ENCODE measurements around the gene MAGEF1. TPM values are rescaled to one million over a fixed set of nuclear protein-coding genes. Genes with fewer than 3 reads are reported as not detected.

The MAGEF1 gene
- total and polyA plus RNA-seq, 10 of the 15 experiments (the other 5 are each of a cell fraction or from before 2014, with no cell fraction given): 2.3 to 62.2 (median 27.1) TPM

GRCh38 chr3:184726497-184726896 lies 14.6 kb upstream of the MAGEF1 start:
- ChIA-PET CTCF (interaction anchor here (0.6 to 2.2 kb wide), 19 partner anchors 7 to 1598 kb away, joined by 3 to 7 read pairs (median 4); partner anchors contain the start of gene MAGEF1), POLR2A (no interaction called here), RAD21 (ENCODE audit: unreplicated experiment) (interaction anchor here (1.0 to 1.4 kb wide), 3 partner anchors 51 to 165 kb away, joined by 3 to 7 read pairs (median 4); partner anchors contain the start of gene EPHB3), SMC1A (ENCODE audit: uncharacterized antibody, unreplicated experiment) (no interaction called here)
- Histone ChIP-seq H2AFZ (ENCODE audit: control insufficient read depth, low read depth, low read length) (no peak overlapping the region), H3K4me1 (ENCODE audit: control insufficient read depth, insufficient read depth, low read length) (no peaks in the 10 kb centered on the region), H3K36me3 (ENCODE audit: control insufficient read depth in 2 of 2, insufficient read depth in 2 of 2, low read length in 1 of 2) (no peaks in the 10 kb centered on the region), H3K9me3 (replicated peaks; ENCODE audit: control insufficient read depth, insufficient read depth, low read length) (no peaks in the 10 kb centered on the region), H3K9ac (ENCODE audit: control insufficient read depth, insufficient read depth, low read length) (no peak overlapping the region), H3K4me2 (ENCODE audit: control insufficient read depth, insufficient read depth) (no peak overlapping the region), H3K27ac (ENCODE audit: control insufficient read depth, insufficient read depth) (no peak overlapping the region), H4K20me1 (ENCODE audit: control insufficient read depth, insufficient read depth) (no peaks in the 10 kb centered on the region), H3K4me3 (no peak overlapping the region), H3K27me3 (replicated peaks in 1 of 2; ENCODE audit: control insufficient read depth in 2 of 2, insufficient read depth in 2 of 2, low read length in 1 of 2) (no peaks in the 10 kb centered on the region; a peak in 1 of 4 replicates), H3K79me2 (ENCODE audit: control insufficient read depth, insufficient read depth, low read length) (no peaks in the 10 kb centered on the region)
- in situ Hi-C loops (cut with MboI) (no loop called here), intact Hi-C loops (cut with micrococcal nuclease; ENCODE audit: unreplicated experiment) (loop anchor here (2.0 kb wide), 1 partner anchor 50 kb away; no protein-coding TSS in a partner anchor)
- DNase-seq (ENCODE audit: low read depth, low spot score): no peak
- no peak for TF ChIP-seq CREM (IDR thresholded peaks at IDR 0.05; ENCODE audit: low read depth)
- TF ChIP-seq EED (IDR thresholded peaks at IDR 0.05; ENCODE audit: low read depth): no peak
- no peak for TF ChIP-seq SUPT20H (IDR thresholded peaks at IDR 0.05; ENCODE audit: borderline replicate concordance, control insufficient read depth, low read depth, low read length)
- TF ChIP-seq MXI1 (IDR thresholded peaks at IDR 0.05; ENCODE audit: low read depth, low read length): no peak
- FAIRE-seq: no peak
- ATAC-seq: no peak
- WGBS (ENCODE audit: insufficient coverage, insufficient replicate concordance, low lambda C conversion rate, missing lambda C conversion rate): 73% methylated on average over 4 of the region's 4 CpGs
- no TSS peak for BruUV-seq (replicated peaks)

- no TSS peak for BruUV-seq (replicated peaks)
- ChIA-PET SMC1A (ENCODE audit: uncharacterized antibody, unreplicated experiment) (interaction anchor here (0.7 to 1.4 kb wide), 2 partner anchors 18 to 73 kb away, joined by 3 read pairs; no protein-coding TSS in a partner anchor), CTCF (interaction anchor here (1.2 to 2.2 kb wide), 2 partner anchors 175 to 451 kb away, joined by 3 to 5 read pairs; no protein-coding TSS in a partner anchor), POLR2A (no interaction called here), RAD21 (ENCODE audit: unreplicated experiment) (interaction anchor here (0.8 kb wide), 1 partner anchor 164 kb away, joined by 3 read pairs; no protein-coding TSS in a partner anchor)
- no peaks in the 10 kb centered on the region for H3K9me3 ChIP-seq (replicated peaks; ENCODE audit: control insufficient read depth, insufficient read depth, low read length)
- no peaks in the 10 kb centered on the region for H3K36me3 ChIP-seq (ENCODE audit: control insufficient read depth in 2 of 2, insufficient read depth in 2 of 2, low read length in 1 of 2)
- intact Hi-C loops (cut with micrococcal nuclease; ENCODE audit: unreplicated experiment) (no loop called here), in situ Hi-C loops (cut with MboI) (no loop called here)
- H4K20me1 ChIP-seq (ENCODE audit: control insufficient read depth, insufficient read depth): no peaks in the 10 kb centered on the region
- no peak for ATAC-seq
- no peak for DNase-seq (ENCODE audit: low read depth, low spot score)
- H3K9ac ChIP-seq (ENCODE audit: control insufficient read depth, insufficient read depth, low read length): no peak overlapping the region
- no peaks in the 10 kb centered on the region for H3K79me2 ChIP-seq (ENCODE audit: control insufficient read depth, insufficient read depth, low read length)
- no peaks in the 10 kb centered on the region; a peak in 1 of 4 replicates for H3K27me3 ChIP-seq (replicated peaks in 1 of 2; ENCODE audit: control insufficient read depth in 2 of 2, insufficient read depth in 2 of 2, low read length in 1 of 2)
- no peak overlapping the region for H3K27ac ChIP-seq (ENCODE audit: control insufficient read depth, insufficient read depth)
- WGBS (ENCODE audit: insufficient coverage, insufficient replicate concordance, low lambda C conversion rate, missing lambda C conversion rate): 73% methylated on average over 12 of the region's 12 CpGs
- H3K4me3 ChIP-seq: no peak overlapping the region
- H2AFZ ChIP-seq (ENCODE audit: control insufficient read depth, low read depth, low read length): no peak overlapping the region
- TF ChIP-seq SMAD1 (IDR thresholded peaks at IDR 0.05; ENCODE audit: low read depth, partially characterized antibody) (no peak), BACH1 (IDR thresholded peaks at IDR 0.05; ENCODE audit: borderline replicate concordance) (no peak), NR2F1 (conservative IDR thresholded peaks at IDR 0.05) (no peak), SUPT20H (IDR thresholded peaks at IDR 0.05; ENCODE audit: borderline replicate concordance, control insufficient read depth, low read depth, low read length) (no peak)
- H3K4me1 ChIP-seq (ENCODE audit: control insufficient read depth, insufficient read depth, low read length): no peaks in the 10 kb centered on the region
- no peak for FAIRE-seq
- H3K4me2 ChIP-seq (ENCODE audit: control insufficient read depth, insufficient read depth): no peak overlapping the region
Measured at GRCh38 chr3:184725176-184725719, 13.4 kb upstream of the MAGEF1 start.

Data from GM12878 (cell line).